Activated naive CD4-positive, alpha-beta T cell treated with anti-CD3 and anti-CD28 coated beads, Interleukin-2, amount 50 U/mL, for 72 hours (primary cell): ENCODE measurements around the gene NAT10. TPM values are rescaled to one million over a fixed set of nuclear protein-coding genes. Genes with fewer than 3 reads are reported as not detected.

Experiments used
- ATAC-seq, 2 donors: fragments of 150-1000 bp; cut with Tn5 transposase; 2 replicates each; pipeline ENCODE4 v1.10.0; 2021; ENCODE audit warnings: mild to moderate bottlenecking in 2 of 2, moderate library complexity in 2 of 2
- DNase-seq, 2 donors: peaks; one replicate each; pipeline ENCODE4 v3.0.0; 2021 to 2022; ENCODE audit warnings: low spot score in 2 of 2
- H3K27ac Mint-ChIP-seq, 2 donors: one replicate each; pipeline ENCODE4 v1.8.0; 2022; ENCODE audit warnings: mild to moderate bottlenecking in 2 of 2, mixed read lengths in 2 of 2
- H3K36me3 Mint-ChIP-seq, 2 donors: one replicate each; pipeline ENCODE4 v1.8.0; 2022; ENCODE audit warnings: mixed read lengths in 2 of 2
- H3K9me3 Mint-ChIP-seq, 2 donors: one replicate each; pipeline ENCODE4 v1.8.0; 2022; ENCODE audit warnings: mixed read lengths in 2 of 2
- total RNA-seq, 2 donors: library from RNA; stranded (reverse); gene quantifications; one replicate each; pipeline ENCODE4 v1.2.3, GENCODE V29; 2022

NAT10 gene
- total RNA-seq, 2 donors from 2014 or later = 53.9 to 154 TPM

- H3K9me3 Mint-ChIP-seq = no peaks in the 10 kb centered on the region
- H3K36me3 Mint-ChIP-seq = peaks cover 30 to 40% of the 10 kb centered on the region in 2 donors
- ATAC-seq (no peak), DNase-seq (no peak)
- H3K27ac Mint-ChIP-seq = no peak overlapping the region
These were observed 31.0 kb downstream of the NAT10 start for GRCh38 chr11:34136420-34136819.

- DNase-seq (no peak), ATAC-seq (no peak)
- peaks cover 31 to 32% of the 10 kb centered on the region in 2 donors for H3K36me3 Mint-ChIP-seq
- no peaks in the 10 kb centered on the region for H3K9me3 Mint-ChIP-seq
- H3K27ac Mint-ChIP-seq = no peak overlapping the region
These were observed 33.9 kb downstream of the NAT10 start for GRCh38 chr11:34139346-34139745.

GRCh38 chr11:34140149-34140548 lies 34.7 kb downstream of the NAT10 start:
- DNase-seq = no peak
- Mint-ChIP-seq H3K9me3 (no peaks in the 10 kb centered on the region), H3K27ac (no peak overlapping the region), H3K36me3 (peaks cover 31 to 33% of the 10 kb centered on the region in 2 donors)
- no peak for ATAC-seq

- H3K27ac Mint-ChIP-seq = no peak overlapping the region
These were observed 37.6 kb downstream of the NAT10 start for GRCh38 chr11:34143048-34143447.

GRCh38 chr11:34145073-34145472 lies 39.6 kb downstream of the NAT10 start:
- Mint-ChIP-seq H3K9me3 (no peaks in the 10 kb centered on the region), H3K27ac (no peak overlapping the region), H3K36me3 (peaks cover 5 to 20% of the 10 kb centered on the region in 2 donors)
- ATAC-seq (no peak), DNase-seq (no peak)

More at GRCh38 chr11:34143048-34143447, 37.6 kb downstream of the NAT10 start:
- peaks cover 13 to 28% of the 10 kb centered on the region in 2 donors for H3K36me3 Mint-ChIP-seq
- no peak for ATAC-seq
- H3K9me3 Mint-ChIP-seq = no peaks in the 10 kb centered on the region
- no peak for DNase-seq

- Mint-ChIP-seq H3K27ac (no peak overlapping the region), H3K36me3 (peaks cover 5 to 20% of the 10 kb centered on the region in 2 donors), H3K9me3 (no peaks in the 10 kb centered on the region)
- ATAC-seq (no peak), DNase-seq (no peak)
These were observed 40.5 kb downstream of the NAT10 start for GRCh38 chr11:34145847-34146381.

GRCh38 chr11:34146411-34146810 lies 41.0 kb downstream of the NAT10 start:
- DNase-seq (no peak), ATAC-seq (no peak)
- Mint-ChIP-seq H3K36me3 (peaks cover 5 to 20% of the 10 kb centered on the region in 2 donors), H3K27ac (peak overlapping the region in 1 of 2 donors; percentile 89), H3K9me3 (no peaks in the 10 kb centered on the region)

GRCh38 chr11:34146866-34147265 lies 41.4 kb downstream of the NAT10 start:
- no peak for DNase-seq
- H3K27ac Mint-ChIP-seq = peak overlapping the region in 1 of 2 donors; percentile 89
- ATAC-seq = no peak
- H3K36me3 Mint-ChIP-seq = peaks cover 5 to 15% of the 10 kb centered on the region in 2 donors
- no peaks in the 10 kb centered on the region for H3K9me3 Mint-ChIP-seq

- Mint-ChIP-seq H3K27ac (no peak overlapping the region), H3K9me3 (no peaks in the 10 kb centered on the region), H3K36me3 (peaks cover 5 to 13% of the 10 kb centered on the region in 2 donors)
- ATAC-seq = no peak
- DNase-seq = no peak
These were observed 42.2 kb downstream of the NAT10 start for GRCh38 chr11:34147581-34147980.

GRCh38 chr11:34148504-34149165 lies 43.2 kb downstream of the NAT10 start:
- no peak for DNase-seq
- no peak overlapping the region for H3K27ac Mint-ChIP-seq
- no peaks in the 10 kb centered on the region for H3K9me3 Mint-ChIP-seq
- no peak for ATAC-seq
- H3K36me3 Mint-ChIP-seq = peaks cover 5 to 13% of the 10 kb centered on the region in 2 donors

GRCh38 chr11:34149274-34149673 lies 43.8 kb downstream of the NAT10 start:
- Mint-ChIP-seq H3K27ac (no peak overlapping the region), H3K36me3 (peaks cover 5 to 13% of the 10 kb centered on the region in 2 donors)
- no peak for ATAC-seq

GRCh38 chr11:34149786-34150185 lies 44.4 kb downstream of the NAT10 start:
- H3K36me3 Mint-ChIP-seq = peaks cover 5 to 13% of the 10 kb centered on the region in 2 donors
- DNase-seq (no peak), ATAC-seq (peak; percentile 36 to 38)
- H3K9me3 Mint-ChIP-seq = no peaks in the 10 kb centered on the region
- H3K27ac Mint-ChIP-seq = no peak overlapping the region

More at GRCh38 chr11:34149274-34149673, 43.8 kb downstream of the NAT10 start:
- DNase-seq = no peak
- H3K9me3 Mint-ChIP-seq = no peaks in the 10 kb centered on the region

GRCh38 chr11:34150494-34151151 lies 45.2 kb downstream of the NAT10 start:
- ATAC-seq = no peak
- peaks cover 5 to 8% of the 10 kb centered on the region in 2 donors for H3K36me3 Mint-ChIP-seq

GRCh38 chr11:34151166-34151565 lies 45.7 kb downstream of the NAT10 start:
- no peak for ATAC-seq
- H3K36me3 Mint-ChIP-seq = peaks cover 4 to 5% of the 10 kb centered on the region in 2 donors
- no peaks in the 10 kb centered on the region for H3K9me3 Mint-ChIP-seq
- H3K27ac Mint-ChIP-seq = no peak overlapping the region
- no peak for DNase-seq

More at GRCh38 chr11:34150494-34151151, 45.2 kb downstream of the NAT10 start:
- no peak for DNase-seq
- no peaks in the 10 kb centered on the region for H3K9me3 Mint-ChIP-seq
- no peak overlapping the region for H3K27ac Mint-ChIP-seq

GRCh38 chr11:34151916-34152845 lies 46.8 kb downstream of the NAT10 start:
- ATAC-seq (no peak), DNase-seq (no peak)
- H3K9me3 Mint-ChIP-seq = no peaks in the 10 kb centered on the region
- no peaks in the 10 kb centered on the region for H3K36me3 Mint-ChIP-seq
- H3K27ac Mint-ChIP-seq = peak overlapping the region in 1 of 2 donors; percentile 66

GRCh38 chr11:34154059-34154875 lies 48.8 kb downstream of the NAT10 start:
- DNase-seq (no peak), ATAC-seq (no peak)
- Mint-ChIP-seq H3K9me3 (no peaks in the 10 kb centered on the region), H3K27ac (peak overlapping the region in 1 of 2 donors; percentile 2), H3K36me3 (no peaks in the 10 kb centered on the region)
